Neural progenitor cell (in vitro differentiated cells): Measurements from ENCODE around the gene CYP26B1. TPM values are rescaled to one million over a fixed set of nuclear protein-coding genes. Genes with fewer than 3 reads are reported as not detected.

ENCODE experiments used
- DNase-seq: peaks from one replicate; pipeline ENCODE4 v3.0.0-alpha.2; 2016; ENCODE audit warnings: low spot score
- H2AFZ ChIP-seq: fragments of 200-600 bp; sonication (generic); replicated peaks from 2 replicates; pipeline ENCODE4 v1.6.1; 2016; ENCODE audit warnings: antibody characterized with exemption
- H3F3A ChIP-seq: fragments of 200-600 bp; sonication (generic); 2 replicates; pipeline ENCODE4 v1.6.1; 2016; ENCODE audit warnings: antibody characterized with exemption, low read depth
- H3K27ac ChIP-seq: fragments of 200-600 bp; sonication (generic); 2 replicates; pipeline ENCODE4 v1.5.1; 2016; ENCODE audit warnings: mild to moderate bottlenecking
- H3K27me3 ChIP-seq: fragments of 200-600 bp; sonication (generic); 2 replicates; pipeline ENCODE4 v1.6.1; 2016; ENCODE audit warnings: mild to moderate bottlenecking, moderate library complexity
- H3K36me3 ChIP-seq: fragments of 200-600 bp; sonication (generic); 2 replicates; pipeline ENCODE4 v1.5.1; 2016
- H3K4me1 ChIP-seq: fragments of 200-600 bp; sonication (generic); 2 replicates; pipeline ENCODE4 v1.6.1; 2016; ENCODE audit warnings: mixed run types
- H3K4me2 ChIP-seq: fragments of 200-600 bp; sonication (generic); 2 replicates; pipeline ENCODE4 v1.6.1; 2016
- H3K4me3 ChIP-seq: fragments of 200-600 bp; sonication (generic); 2 replicates; pipeline ENCODE4 v1.5.1; 2016
- H3K79me2 ChIP-seq: fragments of 200-600 bp; sonication (generic); 2 replicates; pipeline ENCODE4 v1.6.1; 2016; ENCODE audit warnings: low read depth
- H3K9ac ChIP-seq: fragments of 200-600 bp; sonication (generic); 2 replicates; pipeline ENCODE4 v1.6.1; 2016
- H3K9me3 ChIP-seq: fragments of 200-600 bp; sonication (generic); 2 replicates; pipeline ENCODE4 v1.5.1; 2016; ENCODE audit warnings: low read depth
- H4K20me1 ChIP-seq: fragments of 200-600 bp; sonication (generic); 2 replicates; pipeline ENCODE4 v1.6.1; 2016; ENCODE audit warnings: low read depth
- H3K27ac Mint-ChIP-seq: 3 replicates; pipeline ENCODE4 v1.8.0; 2021; ENCODE audit warnings: mixed read lengths
- H3K27me3 Mint-ChIP-seq: 2 replicates; pipeline ENCODE4 v1.8.0; 2022; ENCODE audit warnings: low read depth, mild to moderate bottlenecking, inconsistent platforms, moderate library complexity, mixed read lengths; ENCODE audit not compliant: insufficient read depth
- H3K36me3 Mint-ChIP-seq: 3 replicates; pipeline ENCODE4 v1.8.0; 2021; ENCODE audit warnings: mixed read lengths
- H3K4me1 Mint-ChIP-seq: 3 replicates; pipeline ENCODE4 v1.8.0; 2021; ENCODE audit warnings: mixed read lengths
- H3K4me3 Mint-ChIP-seq: 3 replicates; pipeline ENCODE4 v1.8.0; 2021; ENCODE audit warnings: mild to moderate bottlenecking, moderate library complexity, mixed read lengths
- H3K9me3 Mint-ChIP-seq: 3 replicates; pipeline ENCODE4 v1.8.0; 2020; ENCODE audit warnings: mixed read lengths
- EZH2 ChIP-seq: fragments of 200-600 bp; sonication (generic); IDR thresholded peaks from 2 replicates; pipeline ENCODE4 v1.6.1; 2017; ENCODE audit warnings: antibody characterized with exemption, mild to moderate bottlenecking, moderate library complexity
- EZH2phosphoT487 ChIP-seq: fragments of 200-600 bp; sonication (generic); IDR thresholded peaks from 2 replicates; pipeline ENCODE4 v1.6.1; 2017; ENCODE audit warnings: antibody characterized with exemption
- total RNA-seq: library from RNA; depleted of rRNA; stranded (reverse); fragments of >200 nt; gene quantifications from 2 replicates; pipeline ENCODE4 v1.2.3, GENCODE V29; 2015; ENCODE audit warnings: low replicate concordance
- TF ChIP-seq, protein P1 (sequence below): fragments of 200-600 bp; sonication (generic); IDR thresholded peaks from 2 replicates; pipeline ENCODE4 v1.5.1; 2017; ENCODE audit warnings: antibody characterized with exemption, mild to moderate bottlenecking

The CYP26B1 gene
- total RNA-seq, 1 donor from 2014 or later: 0.21 TPM

DNA sequence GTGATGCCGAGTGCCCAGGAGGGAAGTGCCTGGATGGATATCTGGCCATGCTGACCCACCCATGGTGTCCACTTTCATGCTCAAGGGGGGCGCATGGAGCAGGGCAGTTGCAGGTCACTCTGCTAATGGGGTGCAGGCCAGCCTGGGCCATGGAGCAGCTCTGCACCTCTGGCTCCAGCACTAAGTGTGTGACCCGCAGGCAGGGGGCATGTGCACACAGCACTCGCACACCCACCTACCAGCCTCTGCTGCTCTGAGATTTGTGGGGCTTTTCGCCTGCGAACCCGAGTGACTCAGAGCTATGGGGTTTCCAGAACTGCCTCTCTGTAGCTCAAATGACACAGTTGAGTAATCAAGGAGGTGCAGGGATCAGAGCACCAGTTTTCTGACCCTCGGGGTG lies 66.2 kb downstream of the CYP26B1 start:
- DNase-seq: no peak
- H4K20me1 ChIP-seq: no peaks in the 10 kb centered on the region
- H3K9me3 ChIP-seq: no peaks in the 10 kb centered on the region
- Mint-ChIP-seq H3K9me3 (peaks cover 3% of the 10 kb centered on the region), H3K4me3 (no peak overlapping the region), H3K27ac (no peak overlapping the region), H3K36me3 (no peaks in the 10 kb centered on the region), H3K27me3 (peaks cover 7% of the 10 kb centered on the region), H3K4me1 (peaks cover 4% of the 10 kb centered on the region)
- no peak overlapping the region for H2AFZ ChIP-seq
- no peaks in the 10 kb centered on the region for H3K79me2 ChIP-seq
- no peak overlapping the region for H3K27ac ChIP-seq
- H3K4me3 ChIP-seq: no peak overlapping the region
- H3K27me3 ChIP-seq: no peaks in the 10 kb centered on the region
- TF ChIP-seq EZH2 (no peak), EZH2phosphoT487 (no peak)
- no peaks in the 10 kb centered on the region for H3F3A ChIP-seq
- no peaks in the 10 kb centered on the region for H3K4me1 ChIP-seq
- H3K4me2 ChIP-seq: no peak overlapping the region
- no peaks in the 10 kb centered on the region for H3K36me3 ChIP-seq
- no peak overlapping the region for H3K9ac ChIP-seq

DNA sequence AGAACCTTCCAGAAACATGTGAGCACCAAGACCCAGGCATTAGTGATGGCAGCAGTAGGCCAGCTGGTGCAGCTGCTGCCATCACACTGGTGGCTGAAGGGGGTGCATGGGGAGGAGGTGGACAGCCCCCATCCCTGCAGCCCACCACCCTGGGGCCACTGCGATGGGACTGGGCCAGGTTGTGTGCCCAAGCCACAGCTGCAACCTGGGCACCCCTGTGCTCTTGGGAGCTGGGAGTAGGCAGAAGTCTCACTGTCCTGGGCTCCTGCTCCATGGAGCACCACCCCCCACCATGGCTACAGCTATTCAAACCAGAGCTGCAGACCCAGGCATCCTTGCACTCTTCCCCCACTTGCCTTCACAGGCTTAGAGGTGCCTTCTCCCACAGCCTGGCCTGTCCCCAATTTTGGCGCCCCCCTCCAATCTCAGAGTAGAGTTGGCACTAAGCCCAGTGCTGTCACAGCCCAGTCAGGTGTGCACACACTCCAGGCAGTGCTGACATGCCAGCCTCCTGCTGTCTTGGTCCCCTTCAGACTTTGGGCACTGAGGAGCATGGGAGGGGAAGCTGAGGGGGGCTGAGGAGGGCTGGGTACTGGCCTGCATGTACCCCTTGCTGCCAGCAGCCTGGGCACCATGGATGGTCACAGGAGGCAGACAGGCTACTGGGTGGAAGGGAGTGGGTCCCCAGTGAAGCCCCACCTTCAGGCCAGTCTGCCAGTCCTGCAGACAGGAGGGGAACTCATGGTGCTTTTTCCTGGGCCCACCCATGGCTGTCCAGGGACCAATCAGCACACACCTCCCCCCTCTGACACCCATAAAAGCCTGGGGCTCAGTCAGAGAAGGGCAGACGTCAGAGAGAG lies 67.1 kb downstream of the CYP26B1 start:
- Histone ChIP-seq H3K4me3 (no peak overlapping the region), H3K27me3 (no peaks in the 10 kb centered on the region), H3K4me2 (no peak overlapping the region), H3F3A (no peaks in the 10 kb centered on the region), H3K4me1 (no peaks in the 10 kb centered on the region), H3K9ac (no peak overlapping the region), H3K36me3 (no peaks in the 10 kb centered on the region), H3K9me3 (no peaks in the 10 kb centered on the region), H3K79me2 (no peaks in the 10 kb centered on the region), H4K20me1 (no peaks in the 10 kb centered on the region), H2AFZ (no peak overlapping the region), H3K27ac (no peak overlapping the region)
- DNase-seq: no peak
- TF ChIP-seq EZH2phosphoT487 (no peak), EZH2 (no peak)
- TF ChIP-seq, protein P1, sequence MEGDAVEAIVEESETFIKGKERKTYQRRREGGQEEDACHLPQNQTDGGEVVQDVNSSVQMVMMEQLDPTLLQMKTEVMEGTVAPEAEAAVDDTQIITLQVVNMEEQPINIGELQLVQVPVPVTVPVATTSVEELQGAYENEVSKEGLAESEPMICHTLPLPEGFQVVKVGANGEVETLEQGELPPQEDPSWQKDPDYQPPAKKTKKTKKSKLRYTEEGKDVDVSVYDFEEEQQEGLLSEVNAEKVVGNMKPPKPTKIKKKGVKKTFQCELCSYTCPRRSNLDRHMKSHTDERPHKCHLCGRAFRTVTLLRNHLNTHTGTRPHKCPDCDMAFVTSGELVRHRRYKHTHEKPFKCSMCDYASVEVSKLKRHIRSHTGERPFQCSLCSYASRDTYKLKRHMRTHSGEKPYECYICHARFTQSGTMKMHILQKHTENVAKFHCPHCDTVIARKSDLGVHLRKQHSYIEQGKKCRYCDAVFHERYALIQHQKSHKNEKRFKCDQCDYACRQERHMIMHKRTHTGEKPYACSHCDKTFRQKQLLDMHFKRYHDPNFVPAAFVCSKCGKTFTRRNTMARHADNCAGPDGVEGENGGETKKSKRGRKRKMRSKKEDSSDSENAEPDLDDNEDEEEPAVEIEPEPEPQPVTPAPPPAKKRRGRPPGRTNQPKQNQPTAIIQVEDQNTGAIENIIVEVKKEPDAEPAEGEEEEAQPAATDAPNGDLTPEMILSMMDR: no peak
- Mint-ChIP-seq H3K4me3 (no peak overlapping the region), H3K9me3 (peaks cover 12% of the 10 kb centered on the region), H3K4me1 (peaks cover 11% of the 10 kb centered on the region), H3K27ac (no peak overlapping the region), H3K27me3 (peaks cover 4% of the 10 kb centered on the region), H3K36me3 (no peaks in the 10 kb centered on the region)
